GM19328 (cell line): ENCODE data around the gene RNF152.

ENCODE experiments used
- ATAC-seq: cut with Tn5 transposase; IDR thresholded peaks from one replicate; pipeline ENCODE4 v1.9.1; 2021; ENCODE audit warnings: mild to moderate bottlenecking, moderate library complexity; ENCODE audit not compliant: unreplicated experiment

Gene RNF152

GRCh38 chr18:61892683-61893308 lies at the start of gene RNF152:
TSS of gene RNF152 (minus strand) at chr18:61893007. CDS start at chr18:61816463, 76,544 bp downstream.
- no peak for ATAC-seq

- no peak for ATAC-seq
Observed at GRCh38 chr18:61941948-61942471, 49.2 kb upstream of the RNF152 start.

- ATAC-seq: no peak
Observed at GRCh38 chr18:61939046-61939674, 46.4 kb upstream of the RNF152 start.

- no peak for ATAC-seq
Observed at GRCh38 chr18:61935362-61935761, 42.6 kb upstream of the RNF152 start.

- ATAC-seq: no peak
Observed at GRCh38 chr18:61931654-61932379, 39.0 kb upstream of the RNF152 start.

- ATAC-seq: no peak
Observed at GRCh38 chr18:61929881-61930640, 37.3 kb upstream of the RNF152 start.

GRCh38 chr18:61926532-61926931 lies 33.7 kb upstream of the RNF152 start:
- no peak for ATAC-seq

- no peak for ATAC-seq
Observed at GRCh38 chr18:61924550-61924949, 31.7 kb upstream of the RNF152 start.

- no peak for ATAC-seq
Observed at GRCh38 chr18:61922435-61922834, 29.6 kb upstream of the RNF152 start.

- ATAC-seq: no peak
Observed at GRCh38 chr18:61921621-61922235, 28.9 kb upstream of the RNF152 start.

GRCh38 chr18:61917818-61918217 lies 25.0 kb upstream of the RNF152 start:
- no peak for ATAC-seq

- ATAC-seq: no peak
Observed at GRCh38 chr18:61912476-61912875, 19.7 kb upstream of the RNF152 start.

GRCh38 chr18:61910101-61910500 lies 17.3 kb upstream of the RNF152 start:
- ATAC-seq: no peak

GRCh38 chr18:61908661-61909060 lies 15.9 kb upstream of the RNF152 start:
- ATAC-seq: no peak

- peak; percentile 88 for ATAC-seq
Observed at GRCh38 chr18:61901323-61901986, 8.6 kb upstream of the RNF152 start.

GRCh38 chr18:61900504-61901281 lies 7.9 kb upstream of the RNF152 start:
- ATAC-seq: no peak

GRCh38 chr18:61898640-61899101 lies 5.9 kb upstream of the RNF152 start:
- ATAC-seq: no peak

GRCh38 chr18:61896757-61897156 lies 4.0 kb upstream of the RNF152 start:
- no peak for ATAC-seq

GRCh38 chr18:61896118-61896517 lies 3.3 kb upstream of the RNF152 start:
- no peak for ATAC-seq
